SK-N-SH (cell line): Measurements from ENCODE around the gene PTPRG. TPM values are rescaled to one million over a fixed set of nuclear protein-coding genes. Genes with fewer than 3 reads are reported as not detected.
A peak's percentile ranks its signal among the peaks of the same experiment; 100 is the strongest.

Source experiments
- CTCF ChIA-PET: fragments of 300-600, 350-600 bp; formaldehyde crosslinking; extraction: SDS; loops from one replicate; lab custom pipeline; 2021; lab: Yijun Ruan, JAX
- POLR2A ChIA-PET: fragments of 350-600 bp; sonication (Branson Sonifier 250); formaldehyde crosslinking; extraction: SDS; loops from one replicate; lab custom pipeline; 2020; ENCODE audit warnings: antibody characterized with exemption, inconsistent platforms; lab: Yijun Ruan, JAX
- DNase-seq: peaks from one replicate; pipeline ENCODE4 v3.0.0; 2012
- H2AFZ ChIP-seq: fragments of 200-600 bp; sonication (generic); 2 replicates; pipeline ENCODE4 v1.8.1; 2016; ENCODE audit warnings: antibody characterized with exemption, mild to moderate bottlenecking, low read depth
- H3F3A ChIP-seq: fragments of 200-600 bp; sonication (generic); replicated peaks from 2 replicates; pipeline ENCODE3; 2016; ENCODE audit warnings: antibody characterized with exemption, mild to moderate bottlenecking; ENCODE audit not compliant: insufficient read depth
- H3K27ac ChIP-seq, 2 experiments: fragments of 200-500 bp in 1 of 2; fragments of 200-600 bp in 1 of 2; sonication (Bioruptor generic) in 1 of 2; sonication (generic), shearing (Covaris generic) in 1 of 2; 2 replicates each; pipeline versions ENCODE4 v1.5.1 to v1.6.1; 2014 to 2016; ENCODE audit warnings: low read depth in 2 of 2, inconsistent platforms in 1 of 2, low read length in 1 of 2, mild to moderate bottlenecking in 1 of 2, mixed read lengths in 1 of 2
- H3K27me3 ChIP-seq: fragments of 200-600 bp; sonication (generic), shearing (Covaris generic); 2 replicates; pipeline ENCODE4 v1.6.1; 2016; ENCODE audit warnings: mixed run types; ENCODE audit not compliant: insufficient read depth
- H3K36me3 ChIP-seq, 2 experiments: fragments of 200-500 bp in 1 of 2; fragments of 200-600 bp in 1 of 2; sonication (Bioruptor generic) in 1 of 2; sonication (generic) in 1 of 2; replicated peaks in 1 of 2; 2 replicates each; pipeline versions ENCODE3 to v1.5.1; 2014 to 2016; ENCODE audit warnings: low read length in 1 of 2, mild to moderate bottlenecking in 1 of 2; ENCODE audit not compliant: insufficient read depth in 2 of 2, control insufficient read depth in 1 of 2
- H3K4me1 ChIP-seq, 2 experiments: fragments of 200-500 bp in 1 of 2; fragments of 200-600 bp in 1 of 2; sonication (Bioruptor generic) in 1 of 2; sonication (generic), shearing (Covaris generic) in 1 of 2; 2 replicates each; pipeline versions ENCODE4 v1.5.1 to v1.6.1; 2014 to 2016; ENCODE audit warnings: low read depth in 1 of 2, low read length in 1 of 2, mixed run types in 1 of 2; ENCODE audit not compliant: insufficient read depth in 2 of 2, control insufficient read depth in 1 of 2
- H3K4me2 ChIP-seq: fragments of 200-600 bp; sonication (generic), shearing (Covaris generic); 2 replicates; pipeline ENCODE4 v1.6.1; 2017; ENCODE audit warnings: mixed run types
- H3K4me3 ChIP-seq, 2 experiments: fragments of 200-500 bp in 1 of 2; fragments of 200-600 bp in 1 of 2; sonication (Bioruptor generic) in 1 of 2; sonication (generic), shearing (Covaris generic) in 1 of 2; 2 replicates each; pipeline versions ENCODE4 v1.5.1 to v1.8.1; 2014 to 2016; ENCODE audit warnings: low read depth in 2 of 2, inconsistent platforms in 1 of 2, low read length in 1 of 2, mild to moderate bottlenecking in 1 of 2, mixed read lengths in 1 of 2, moderate library complexity in 1 of 2
- H3K79me2 ChIP-seq: fragments of 200-600 bp; sonication (generic); 2 replicates; pipeline ENCODE4 v1.8.1; 2017; ENCODE audit warnings: mild to moderate bottlenecking; ENCODE audit not compliant: insufficient read depth
- H3K9ac ChIP-seq: fragments of 200-600 bp; sonication (generic); 2 replicates; pipeline ENCODE4 v1.6.1; 2017; ENCODE audit warnings: mixed run types
- H3K9me2 ChIP-seq: fragments of 200-600 bp; sonication (generic); 2 replicates; pipeline ENCODE4 v1.6.1; 2017; ENCODE audit warnings: mixed run types
- H3K9me3 ChIP-seq: fragments of 200-600 bp; sonication (generic); 2 replicates; pipeline ENCODE4 v1.6.1; 2017; ENCODE audit warnings: mixed run types, mild to moderate bottlenecking, moderate library complexity
- H4K20me1 ChIP-seq: fragments of 200-600 bp; sonication (generic); 2 replicates; pipeline ENCODE4 v1.6.1; 2017; ENCODE audit warnings: mild to moderate bottlenecking, mixed run types; ENCODE audit not compliant: insufficient read depth
- CHD2 ChIP-seq: fragments of 150-350 bp; IDR thresholded peaks from 2 replicates; pipeline ENCODE4 v1.6.1; 2018; ENCODE audit warnings: low read length; ENCODE audit not compliant: partially characterized antibody
- ELF1 ChIP-seq: IDR thresholded peaks from 2 replicates; pipeline ENCODE4 v1.4.0; 2012
- EP300 ChIP-seq, 2 experiments: IDR thresholded peaks; 2 replicates each; pipeline versions ENCODE4 v1.4.0 to v1.6.1; 2012; ENCODE audit warnings: borderline replicate concordance in 1 of 2, low read depth in 1 of 2, low read length in 1 of 2
- FOSL2 ChIP-seq: IDR thresholded peaks from 2 replicates; pipeline ENCODE4 v1.4.0; 2012; ENCODE audit warnings: low read depth, mild to moderate bottlenecking, moderate library complexity, borderline replicate concordance
- FOXJ3 ChIP-seq: sonication (generic); formaldehyde crosslinking; IDR thresholded peaks from 2 replicates; pipeline ENCODE4 v1.5.1; 2020; ENCODE audit warnings: mild to moderate bottlenecking, missing genetic modification reagents
- MEF2A ChIP-seq: IDR thresholded peaks from 2 replicates; pipeline ENCODE4 v1.4.0; 2012; ENCODE audit warnings: low read depth, borderline replicate concordance
- NFIC ChIP-seq: IDR thresholded peaks from 2 replicates; pipeline ENCODE4 v1.4.0; 2012; ENCODE audit warnings: borderline replicate concordance
- POLR2AphosphoS5 ChIP-seq: IDR thresholded peaks from 2 replicates; pipeline ENCODE4 v1.6.1; 2012; ENCODE audit warnings: low read depth, low read length
- RAD21 ChIP-seq: IDR thresholded peaks from 2 replicates; pipeline ENCODE4 v1.6.1; 2012; ENCODE audit warnings: mild to moderate bottlenecking, low read length
- RCOR1 ChIP-seq: fragments of 150-350 bp; IDR thresholded peaks from 2 replicates; pipeline ENCODE4 v1.6.1; 2017; ENCODE audit warnings: antibody characterized with exemption, low read length
- RFX5 ChIP-seq: IDR thresholded peaks from 2 replicates; pipeline ENCODE4 v1.6.1; 2012; ENCODE audit warnings: mild to moderate bottlenecking, improper control_type of control experiment, low read length
- SMC3 ChIP-seq: IDR thresholded peaks from 2 replicates; pipeline ENCODE4 v1.6.1; 2012; ENCODE audit warnings: low read depth, low read length, improper control_type of control experiment
- TEAD4 ChIP-seq: IDR thresholded peaks from 2 replicates; pipeline ENCODE4 v1.4.0; 2012; ENCODE audit warnings: mild to moderate bottlenecking, borderline replicate concordance; ENCODE audit not compliant: insufficient read depth
- YY1 ChIP-seq: IDR thresholded peaks from 2 replicates; pipeline ENCODE4 v1.4.0; 2012; ENCODE audit warnings: low read depth, mild to moderate bottlenecking
- WGBS: methylation state at CpG from one replicate; pipeline ENCODE4 v1.1.6; 2017; ENCODE audit warnings: low lambda C conversion rate; 5-methylcytosine and 5-hydroxymethylcytosine counted together
- polyA plus RNA-seq, 3 experiments: library from polyadenylated mRNA; depleted of rRNA; stranded (reverse); fragments of >200 nt; gene quantifications; 2 replicates each; pipeline ENCODE4 v1.2.3, GENCODE V29; 2012
- TF ChIP-seq, protein P1 (sequence below): fragments of 150-350 bp; IDR thresholded peaks from 2 replicates; pipeline ENCODE4 v1.6.1; 2016; ENCODE audit warnings: mild to moderate bottlenecking, low read depth, low read length
- TF ChIP-seq, protein P2 (sequence below): IDR thresholded peaks from 2 replicates; pipeline ENCODE4; 2012
- TF ChIP-seq, protein P3 (sequence below): IDR thresholded peaks from 2 replicates; pipeline ENCODE4 v1.4.0; 2012; ENCODE audit warnings: low read depth, borderline replicate concordance
- TF ChIP-seq, protein P4 (sequence below): fragments of 150-350 bp; IDR thresholded peaks from 2 replicates; pipeline ENCODE4 v1.6.1; 2017; ENCODE audit warnings: antibody characterized with exemption, low read length, low read depth, borderline replicate concordance
- TF ChIP-seq, protein P5 (sequence below): IDR thresholded peaks from 2 replicates; pipeline ENCODE4 v1.4.0; 2012; ENCODE audit warnings: low read depth

PTPRG gene
- polyA plus RNA-seq, 1 of the 3 experiments (the other 2 are of a cell fraction), result 14.1 TPM

DNA sequence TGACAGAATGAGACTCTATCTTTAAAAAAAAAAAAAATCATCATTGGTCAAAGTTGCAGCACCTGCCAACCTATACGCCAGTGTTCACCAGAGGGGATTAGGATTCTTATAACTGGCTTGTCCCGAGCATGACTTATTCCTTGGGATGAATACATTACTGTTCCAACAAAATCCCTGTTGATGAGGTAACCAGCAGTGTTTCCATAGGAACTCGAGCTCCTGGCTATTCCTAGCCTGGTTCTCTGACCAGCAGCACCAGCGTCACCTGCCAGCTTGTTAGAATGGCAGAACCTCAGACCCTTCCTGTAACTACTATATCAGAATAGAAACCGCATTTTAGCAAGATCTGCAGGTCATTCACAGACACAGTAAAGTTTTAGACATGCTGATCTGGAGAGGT is 364.4 kb downstream of the PTPRG start (continued):
- TF ChIP-seq, protein P1, sequence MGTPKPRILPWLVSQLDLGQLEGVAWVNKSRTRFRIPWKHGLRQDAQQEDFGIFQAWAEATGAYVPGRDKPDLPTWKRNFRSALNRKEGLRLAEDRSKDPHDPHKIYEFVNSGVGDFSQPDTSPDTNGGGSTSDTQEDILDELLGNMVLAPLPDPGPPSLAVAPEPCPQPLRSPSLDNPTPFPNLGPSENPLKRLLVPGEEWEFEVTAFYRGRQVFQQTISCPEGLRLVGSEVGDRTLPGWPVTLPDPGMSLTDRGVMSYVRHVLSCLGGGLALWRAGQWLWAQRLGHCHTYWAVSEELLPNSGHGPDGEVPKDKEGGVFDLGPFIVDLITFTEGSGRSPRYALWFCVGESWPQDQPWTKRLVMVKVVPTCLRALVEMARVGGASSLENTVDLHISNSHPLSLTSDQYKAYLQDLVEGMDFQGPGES, result no peak
- no peak for TF ChIP-seq RCOR1

DNA sequence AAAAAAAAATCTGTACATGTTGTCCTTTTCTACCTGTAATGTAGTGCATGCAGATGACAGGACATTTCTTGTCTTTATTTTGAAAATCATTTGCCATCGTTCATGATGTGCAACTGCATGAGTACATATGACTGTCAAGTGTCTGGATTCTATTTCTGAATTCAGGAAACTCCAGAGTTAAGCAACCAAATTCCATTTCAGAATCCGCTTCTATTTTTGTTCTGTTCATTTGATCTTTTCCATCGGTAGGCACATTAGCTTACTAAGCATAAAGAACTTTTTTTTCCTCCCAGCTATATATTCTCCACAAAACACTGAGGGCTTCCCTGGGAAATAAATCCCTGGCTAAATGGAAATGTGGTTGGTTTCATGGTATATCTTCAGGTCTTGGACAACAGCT is 365.6 kb downstream of the PTPRG start:
- CTCF ChIA-PET, result interaction anchor here (1.4 to 2.0 kb wide), 2 partner anchors 9 to 261 kb away, joined by 5 to 11 read pairs; no protein-coding TSS in a partner anchor
- DNase-seq, result no peak
- no peaks in the 10 kb centered on the region for H3K9me3 ChIP-seq
- peak overlapping the region; percentile 64 for H3K4me2 ChIP-seq
- WGBS, result 15% methylated on average over 3 of the region's 3 CpGs
- peak overlapping the region; percentile 85 to 87 for H3K27ac ChIP-seq
- no peaks in the 10 kb centered on the region for H3K27me3 ChIP-seq
- TF ChIP-seq, protein P2, sequence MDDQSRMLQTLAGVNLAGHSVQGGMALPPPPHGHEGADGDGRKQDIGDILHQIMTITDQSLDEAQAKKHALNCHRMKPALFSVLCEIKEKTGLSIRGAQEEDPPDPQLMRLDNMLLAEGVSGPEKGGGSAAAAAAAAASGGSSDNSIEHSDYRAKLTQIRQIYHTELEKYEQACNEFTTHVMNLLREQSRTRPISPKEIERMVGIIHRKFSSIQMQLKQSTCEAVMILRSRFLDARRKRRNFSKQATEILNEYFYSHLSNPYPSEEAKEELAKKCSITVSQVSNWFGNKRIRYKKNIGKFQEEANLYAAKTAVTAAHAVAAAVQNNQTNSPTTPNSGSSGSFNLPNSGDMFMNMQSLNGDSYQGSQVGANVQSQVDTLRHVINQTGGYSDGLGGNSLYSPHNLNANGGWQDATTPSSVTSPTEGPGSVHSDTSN, result peak; percentile 14; the same call in 1 of the 2 replicates
- no peak for TF ChIP-seq CHD2
- no peak for TF ChIP-seq FOSL2
- TF ChIP-seq MEF2A, result peak; percentile 64
- peaks cover 7 to 30% of the 10 kb centered on the region in 2 experiments; a peak in 2 of 4 replicates for H3K4me1 ChIP-seq
- no peak overlapping the region for H2AFZ ChIP-seq
- POLR2A ChIA-PET, result no interaction called here
- no peaks in the 10 kb centered on the region for H3K9me2 ChIP-seq
- peaks cover 15% of the 10 kb centered on the region for H3F3A ChIP-seq
- peaks cover under 1% of the 10 kb centered on the region; the same call in 1 of the 2 replicates for H4K20me1 ChIP-seq
- no peaks in the 10 kb centered on the region for H3K36me3 ChIP-seq
- peak overlapping the region; percentile 31; the same call in 1 of the 2 replicates for H3K9ac ChIP-seq
- no peak overlapping the region for H3K4me3 ChIP-seq
- peaks cover 14% of the 10 kb centered on the region for H3K79me2 ChIP-seq

DNA sequence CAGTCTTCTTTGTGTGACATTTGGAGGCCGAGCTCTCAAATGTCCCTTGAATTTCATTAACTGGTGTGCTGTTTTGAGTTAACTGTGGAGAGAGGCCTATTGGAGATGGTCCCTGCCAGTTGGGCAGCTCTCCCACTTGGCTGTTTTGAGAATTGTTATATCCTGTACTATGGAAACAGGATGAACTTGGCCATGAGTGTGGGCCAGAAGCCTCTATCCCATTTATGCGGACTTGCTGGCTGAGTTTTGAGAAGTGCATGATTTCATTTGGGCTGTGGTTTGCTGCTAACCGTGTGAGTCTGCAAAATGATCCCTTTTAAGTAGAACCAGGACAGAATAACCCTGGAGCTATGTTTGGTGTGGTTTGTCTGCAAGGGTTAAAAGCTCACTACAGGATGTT is 366.0 kb downstream of the PTPRG start:
- no peaks in the 10 kb centered on the region for H3K9me3 ChIP-seq
- peak overlapping the region; percentile 85 to 87 for H3K27ac ChIP-seq
- peaks cover 7 to 30% of the 10 kb centered on the region in 2 experiments; a peak in 2 of 4 replicates for H3K4me1 ChIP-seq
- no peaks in the 10 kb centered on the region for H3K27me3 ChIP-seq
- H3K79me2 ChIP-seq, result peaks cover 14% of the 10 kb centered on the region
- H3K4me2 ChIP-seq, result peak overlapping the region; percentile 64
- POLR2A ChIA-PET, result interaction anchor here (0.5 kb wide), 1 partner anchor 314 kb away, joined by 3 read pairs; no protein-coding TSS in a partner anchor
- H4K20me1 ChIP-seq, result peaks cover 4% of the 10 kb centered on the region; the same call in 1 of the 2 replicates
- peak overlapping the region; percentile 31; the same call in 1 of the 2 replicates for H3K9ac ChIP-seq
- peaks cover 15% of the 10 kb centered on the region for H3F3A ChIP-seq
- no peak overlapping the region for H3K4me3 ChIP-seq
- 8% methylated on average over 2 of the region's 3 CpGs for WGBS
- H3K9me2 ChIP-seq, result no peaks in the 10 kb centered on the region
- H3K36me3 ChIP-seq, result no peaks in the 10 kb centered on the region
- CTCF ChIA-PET, result interaction anchor here (1.4 to 2.0 kb wide), 2 partner anchors 9 to 261 kb away, joined by 5 to 11 read pairs; no protein-coding TSS in a partner anchor
- H2AFZ ChIP-seq, result no peak overlapping the region
- peak; percentile 65 for DNase-seq
- TF ChIP-seq NFIC (peak; percentile 15; the same call in 1 of the 2 replicates), FOXJ3 (CRISPR knock-in tag) (0 out of 2 replicates have a peak, but pooled peaks have one; percentile 14), RFX5 (no peak), RAD21 (peak; percentile 12; the same call in 1 of the 2 replicates), YY1 (no peak), POLR2AphosphoS5 (peak; percentile 27; the same call in 1 of the 2 replicates), ELF1 (no peak), RCOR1 (peak; percentile 55; the same call in 1 of the 2 replicates), EP300 (IDR thresholded peaks at IDR 0.05; ENCODE audit: borderline replicate concordance in 1 of 2, low read depth in 1 of 2, low read length in 1 of 2) (peak in 1 of 2 experiments; percentile 55; a peak in 2 of 4 replicates), SMC3 (0 out of 2 replicates have a peak, but pooled peaks have one; percentile 1), TEAD4 (no peak)
- TF ChIP-seq, protein P3, sequence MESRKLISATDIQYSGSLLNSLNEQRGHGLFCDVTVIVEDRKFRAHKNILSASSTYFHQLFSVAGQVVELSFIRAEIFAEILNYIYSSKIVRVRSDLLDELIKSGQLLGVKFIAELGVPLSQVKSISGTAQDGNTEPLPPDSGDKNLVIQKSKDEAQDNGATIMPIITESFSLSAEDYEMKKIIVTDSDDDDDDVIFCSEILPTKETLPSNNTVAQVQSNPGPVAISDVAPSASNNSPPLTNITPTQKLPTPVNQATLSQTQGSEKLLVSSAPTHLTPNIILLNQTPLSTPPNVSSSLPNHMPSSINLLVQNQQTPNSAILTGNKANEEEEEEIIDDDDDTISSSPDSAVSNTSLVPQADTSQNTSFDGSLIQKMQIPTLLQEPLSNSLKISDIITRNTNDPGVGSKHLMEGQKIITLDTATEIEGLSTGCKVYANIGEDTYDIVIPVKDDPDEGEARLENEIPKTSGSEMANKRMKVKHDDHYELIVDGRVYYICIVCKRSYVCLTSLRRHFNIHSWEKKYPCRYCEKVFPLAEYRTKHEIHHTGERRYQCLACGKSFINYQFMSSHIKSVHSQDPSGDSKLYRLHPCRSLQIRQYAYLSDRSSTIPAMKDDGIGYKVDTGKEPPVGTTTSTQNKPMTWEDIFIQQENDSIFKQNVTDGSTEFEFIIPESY, result no peak
- TF ChIP-seq, protein P4, sequence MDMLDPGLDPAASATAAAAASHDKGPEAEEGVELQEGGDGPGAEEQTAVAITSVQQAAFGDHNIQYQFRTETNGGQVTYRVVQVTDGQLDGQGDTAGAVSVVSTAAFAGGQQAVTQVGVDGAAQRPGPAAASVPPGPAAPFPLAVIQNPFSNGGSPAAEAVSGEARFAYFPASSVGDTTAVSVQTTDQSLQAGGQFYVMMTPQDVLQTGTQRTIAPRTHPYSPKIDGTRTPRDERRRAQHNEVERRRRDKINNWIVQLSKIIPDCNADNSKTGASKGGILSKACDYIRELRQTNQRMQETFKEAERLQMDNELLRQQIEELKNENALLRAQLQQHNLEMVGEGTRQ, result no peak
- TF ChIP-seq, protein P2, result no peak
- TF ChIP-seq, protein P5, sequence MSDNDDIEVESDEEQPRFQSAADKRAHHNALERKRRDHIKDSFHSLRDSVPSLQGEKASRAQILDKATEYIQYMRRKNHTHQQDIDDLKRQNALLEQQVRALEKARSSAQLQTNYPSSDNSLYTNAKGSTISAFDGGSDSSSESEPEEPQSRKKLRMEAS, result no peak
